ENCODE results near the gene UVRAG.

The UVRAG gene

GRCh38 chr11:75814677-75815344 lies at the start of gene UVRAG:
Gene UVRAG (plus strand): TSS chr11:75815210. CDS start chr11:75815408, 198 bp downstream.
- DNase-seq, result peak; percentile 99

GRCh38 chr11:75766443-75767227 lies 48.4 kb upstream of the UVRAG start:
- DNase-seq, result no peak

GRCh38 chr11:75767228-75767572 lies 47.8 kb upstream of the UVRAG start:
- DNase-seq, result no peak

- DNase-seq, result no peak
These were observed 47.3 kb upstream of the UVRAG start for GRCh38 chr11:75767793-75768111.

GRCh38 chr11:75768112-75768908 lies 46.7 kb upstream of the UVRAG start, which contains the start of gene DGAT2:
Gene DGAT2 (plus strand): TSS chr11:75768778. CDS start chr11:75768992, 214 bp downstream.
- peak; percentile 61 for DNase-seq

- DNase-seq, result no peak
These were observed 45.9 kb upstream of the UVRAG start for GRCh38 chr11:75768909-75769771.

- no peak for DNase-seq
These were observed 44.9 kb upstream of the UVRAG start for GRCh38 chr11:75770102-75770501.

GRCh38 chr11:75771646-75772410 lies 43.2 kb upstream of the UVRAG start:
- no peak for DNase-seq

- DNase-seq, result no peak
These were observed 41.2 kb upstream of the UVRAG start for GRCh38 chr11:75773595-75774353.

GRCh38 chr11:75775056-75775455 lies 40.0 kb upstream of the UVRAG start:
- no peak for DNase-seq

- DNase-seq, result no peak
These were observed 38.5 kb upstream of the UVRAG start for GRCh38 chr11:75776546-75776945.

- no peak for DNase-seq
These were observed 37.4 kb upstream of the UVRAG start for GRCh38 chr11:75777461-75778110.

GRCh38 chr11:75778962-75779361 lies 36.0 kb upstream of the UVRAG start:
- no peak for DNase-seq

- no peak for DNase-seq
These were observed 35.0 kb upstream of the UVRAG start for GRCh38 chr11:75779960-75780359.

GRCh38 chr11:75780888-75781287 lies 34.1 kb upstream of the UVRAG start:
- DNase-seq, result no peak

GRCh38 chr11:75781296-75781695 lies 33.7 kb upstream of the UVRAG start:
- DNase-seq, result no peak

- DNase-seq, result no peak
These were observed 33.2 kb upstream of the UVRAG start for GRCh38 chr11:75781831-75782230.

- DNase-seq, result no peak
These were observed 32.3 kb upstream of the UVRAG start for GRCh38 chr11:75782540-75783263.

GRCh38 chr11:75783416-75784084 lies 31.5 kb upstream of the UVRAG start:
- no peak for DNase-seq
